Progenitor cell of endocrine pancreas (in vitro differentiated cells): ENCODE measurements around the gene NCR1. TPM values are rescaled to one million over a fixed set of nuclear protein-coding genes. Genes with fewer than 3 reads are reported as not detected.
"Not testable (repeated sequence)": the region's sequence is repeated elsewhere in the genome, so short reads cannot be mapped to it uniquely, and the experiment has no call there.

Experiments
- DNase-seq: peaks from one replicate; pipeline ENCODE4 v3.0.0; 2021; ENCODE audit warnings: low spot score; ENCODE audit not compliant: unreplicated experiment
- H3K27ac Mint-ChIP-seq: 2 replicates; pipeline ENCODE4 v1.8.0; 2021; ENCODE audit warnings: mild to moderate bottlenecking, moderate library complexity, mixed read lengths
- H3K27me3 Mint-ChIP-seq: 2 replicates; pipeline ENCODE4 v1.8.0; 2021; ENCODE audit warnings: mixed read lengths
- H3K36me3 Mint-ChIP-seq: 2 replicates; pipeline ENCODE4 v1.8.0; 2022; ENCODE audit warnings: mixed read lengths; ENCODE audit not compliant: insufficient read depth
- H3K4me1 Mint-ChIP-seq: 2 replicates; pipeline ENCODE4 v1.8.0; 2021; ENCODE audit warnings: low read depth, mixed read lengths
- H3K4me3 Mint-ChIP-seq: 2 replicates; pipeline ENCODE4 v1.8.0; 2021; ENCODE audit warnings: low read depth, mild to moderate bottlenecking, moderate library complexity, mixed read lengths
- H3K9me3 Mint-ChIP-seq: 2 replicates; pipeline ENCODE4 v1.8.0; 2021; ENCODE audit warnings: low read depth, mixed read lengths
- total RNA-seq: library from RNA; stranded (reverse); gene quantifications from 2 replicates; pipeline ENCODE4 v1.2.1, GENCODE V29; 2021
- TF ChIP-seq, protein P1 (sequence below): fragments of 200-600 bp; sonication (generic); IDR thresholded peaks from one replicate; pipeline ENCODE4 v1.5.0; 2021; ENCODE audit warnings: antibody characterized with exemption, mild to moderate bottlenecking; ENCODE audit not compliant: unreplicated experiment

NCR1 gene
- total RNA-seq, 1 donor from 2014 or later = not detected

DNA sequence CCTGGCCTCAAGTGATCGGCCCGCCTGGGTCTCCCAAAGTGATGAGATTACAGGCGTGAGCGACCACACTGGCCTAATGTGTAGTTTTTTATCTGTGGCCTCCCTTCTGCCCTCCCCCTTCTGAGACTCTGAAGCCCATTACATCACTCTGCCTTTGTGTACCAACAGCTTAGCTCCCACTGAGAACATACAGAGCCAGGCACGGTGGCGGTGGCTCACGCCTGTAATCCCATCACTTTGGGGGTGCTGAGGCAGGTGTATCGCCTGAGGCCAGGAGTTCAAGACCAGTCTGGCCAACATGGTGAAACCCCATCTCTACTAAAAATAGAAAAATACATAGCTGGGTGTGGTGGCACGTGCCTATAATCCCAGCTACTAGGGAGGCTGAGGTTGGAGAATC lies 12.6 kb downstream of the NCR1 start:
- H3K4me3 Mint-ChIP-seq = no peak overlapping the region
- H3K27ac Mint-ChIP-seq = no peak overlapping the region
- no peaks in the 10 kb centered on the region for H3K9me3 Mint-ChIP-seq
- H3K4me1 Mint-ChIP-seq = no peaks in the 10 kb centered on the region
- TF ChIP-seq, protein P1, sequence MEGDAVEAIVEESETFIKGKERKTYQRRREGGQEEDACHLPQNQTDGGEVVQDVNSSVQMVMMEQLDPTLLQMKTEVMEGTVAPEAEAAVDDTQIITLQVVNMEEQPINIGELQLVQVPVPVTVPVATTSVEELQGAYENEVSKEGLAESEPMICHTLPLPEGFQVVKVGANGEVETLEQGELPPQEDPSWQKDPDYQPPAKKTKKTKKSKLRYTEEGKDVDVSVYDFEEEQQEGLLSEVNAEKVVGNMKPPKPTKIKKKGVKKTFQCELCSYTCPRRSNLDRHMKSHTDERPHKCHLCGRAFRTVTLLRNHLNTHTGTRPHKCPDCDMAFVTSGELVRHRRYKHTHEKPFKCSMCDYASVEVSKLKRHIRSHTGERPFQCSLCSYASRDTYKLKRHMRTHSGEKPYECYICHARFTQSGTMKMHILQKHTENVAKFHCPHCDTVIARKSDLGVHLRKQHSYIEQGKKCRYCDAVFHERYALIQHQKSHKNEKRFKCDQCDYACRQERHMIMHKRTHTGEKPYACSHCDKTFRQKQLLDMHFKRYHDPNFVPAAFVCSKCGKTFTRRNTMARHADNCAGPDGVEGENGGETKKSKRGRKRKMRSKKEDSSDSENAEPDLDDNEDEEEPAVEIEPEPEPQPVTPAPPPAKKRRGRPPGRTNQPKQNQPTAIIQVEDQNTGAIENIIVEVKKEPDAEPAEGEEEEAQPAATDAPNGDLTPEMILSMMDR = no peak
- H3K27me3 Mint-ChIP-seq = no peaks in the 10 kb centered on the region
- H3K36me3 Mint-ChIP-seq = no peaks in the 10 kb centered on the region
- no peak for DNase-seq

DNA sequence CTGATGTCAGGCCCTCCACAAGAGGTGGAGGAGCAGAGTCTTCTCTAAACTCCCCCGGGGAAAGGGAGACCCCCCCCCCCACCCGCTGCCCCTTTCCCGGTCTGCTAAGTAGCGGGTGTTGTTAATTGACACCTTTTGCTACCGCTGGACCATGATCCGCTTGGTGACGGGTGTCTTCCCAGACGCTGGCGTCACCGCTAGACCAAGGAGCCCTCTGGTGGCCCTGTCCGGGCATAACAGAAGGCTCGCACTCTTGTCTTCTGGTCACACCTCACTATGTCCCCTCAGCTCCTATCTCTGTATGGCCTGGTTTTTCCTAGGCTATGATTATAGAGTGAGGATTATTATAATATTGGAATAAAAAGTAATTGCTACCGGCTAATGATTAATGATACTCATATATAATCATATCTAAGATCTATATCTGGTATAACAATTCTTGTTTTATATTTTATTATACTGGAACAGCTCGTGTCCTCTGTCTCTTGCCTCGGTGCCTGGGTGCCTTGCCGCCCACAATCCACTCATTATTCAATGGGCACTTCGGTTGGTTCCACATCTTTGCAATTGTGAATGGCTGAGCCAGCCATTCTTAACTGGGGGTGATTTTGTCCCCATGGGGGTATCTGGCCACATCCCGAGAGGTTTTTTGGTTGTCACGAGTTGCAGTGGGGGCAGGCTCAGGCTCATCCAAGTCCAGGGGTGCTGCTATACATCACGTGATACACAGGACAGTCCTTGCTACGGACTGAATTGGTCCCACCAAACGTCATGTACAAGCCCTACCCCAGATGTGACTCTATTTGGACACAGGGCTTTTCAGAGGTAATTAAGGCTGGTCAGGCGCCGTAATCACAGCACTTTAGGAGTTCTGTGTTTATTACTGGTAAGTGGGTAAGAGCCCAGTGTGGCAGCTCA lies 14.0 kb downstream of the NCR1 start:
- not testable (repeated sequence) for H3K27ac Mint-ChIP-seq, H3K9me3 Mint-ChIP-seq, H3K4me1 Mint-ChIP-seq, H3K27me3 Mint-ChIP-seq, H3K4me3 Mint-ChIP-seq, DNase-seq, H3K36me3 Mint-ChIP-seq
- TF ChIP-seq, protein P1 = peak; percentile 54

DNA sequence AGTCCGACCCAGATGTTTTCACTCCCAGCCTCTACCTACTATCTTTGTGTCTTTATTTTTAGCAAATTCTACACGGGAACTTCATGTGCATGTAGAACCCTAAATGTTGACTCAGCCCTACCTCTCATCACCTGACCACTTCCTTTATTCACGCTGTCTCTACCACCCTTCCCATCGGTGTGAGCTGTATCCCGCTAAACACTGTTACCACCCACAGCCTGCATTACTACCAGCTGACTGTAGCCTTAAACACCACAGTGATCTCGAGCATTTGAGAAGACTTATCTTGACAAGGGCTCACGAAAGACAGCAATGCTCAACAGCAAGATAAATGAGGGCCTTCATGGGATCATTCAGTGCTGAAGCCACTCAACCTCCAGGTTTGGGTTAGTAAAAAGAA lies 15.1 kb downstream of the NCR1 start:
- no peaks in the 10 kb centered on the region for H3K36me3 Mint-ChIP-seq
- DNase-seq = no peak
- H3K4me1 Mint-ChIP-seq = no peaks in the 10 kb centered on the region
- H3K27ac Mint-ChIP-seq = no peak overlapping the region
- no peaks in the 10 kb centered on the region for H3K27me3 Mint-ChIP-seq
- H3K9me3 Mint-ChIP-seq = no peaks in the 10 kb centered on the region
- TF ChIP-seq, protein P1 = no peak
- H3K4me3 Mint-ChIP-seq = no peak overlapping the region

DNA sequence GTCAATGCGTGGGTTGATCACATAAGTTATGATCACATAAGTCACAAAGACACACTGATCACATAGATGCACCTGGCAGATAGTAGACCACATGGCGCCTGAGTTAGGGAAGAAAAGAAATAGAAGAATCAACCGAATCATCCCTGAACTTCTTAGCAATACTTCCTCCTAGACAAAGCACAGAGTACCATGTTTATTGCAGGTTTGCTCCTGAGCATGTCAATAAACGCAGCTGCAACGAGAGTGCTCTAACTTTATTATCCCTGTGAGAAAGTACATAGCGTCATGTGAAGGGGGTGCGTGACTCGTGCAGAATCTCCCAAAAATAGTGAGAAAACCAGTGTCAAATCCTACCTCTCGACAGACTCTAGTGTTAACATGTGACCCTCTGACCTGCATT lies 17.3 kb downstream of the NCR1 start:
- no peak overlapping the region for H3K27ac Mint-ChIP-seq
- H3K4me1 Mint-ChIP-seq = no peaks in the 10 kb centered on the region
- H3K27me3 Mint-ChIP-seq = no peaks in the 10 kb centered on the region
- DNase-seq = no peak
- H3K9me3 Mint-ChIP-seq = peaks cover 3% of the 10 kb centered on the region
- no peaks in the 10 kb centered on the region for H3K36me3 Mint-ChIP-seq
- TF ChIP-seq, protein P1 = no peak
- H3K4me3 Mint-ChIP-seq = no peak overlapping the region

DNA sequence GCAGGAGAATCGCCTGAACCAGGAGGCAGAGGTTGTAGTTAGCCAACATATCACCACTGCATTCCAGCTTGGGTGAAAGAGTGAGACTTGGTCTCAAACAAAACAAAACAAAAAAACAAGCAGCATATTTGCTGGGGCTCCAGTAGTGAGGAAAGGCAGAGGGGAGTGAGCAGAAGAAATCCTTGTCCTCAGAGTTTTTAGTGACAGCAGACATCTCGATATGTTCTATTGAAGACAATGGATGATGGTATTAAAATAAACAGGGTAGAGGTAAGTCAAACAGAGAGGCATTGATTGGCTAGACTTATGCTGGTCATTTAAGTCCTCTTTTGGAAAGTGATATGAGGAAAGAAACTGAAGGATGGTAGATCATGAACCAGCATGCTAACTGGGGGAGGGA lies 22.4 kb downstream of the NCR1 start:
- no peaks in the 10 kb centered on the region for H3K4me1 Mint-ChIP-seq
- no peak overlapping the region for H3K4me3 Mint-ChIP-seq
- TF ChIP-seq, protein P1 = no peak
- H3K9me3 Mint-ChIP-seq = peaks cover 6% of the 10 kb centered on the region
- no peak for DNase-seq
- no peaks in the 10 kb centered on the region for H3K27me3 Mint-ChIP-seq
- H3K36me3 Mint-ChIP-seq = peaks cover 1% of the 10 kb centered on the region
- no peak overlapping the region for H3K27ac Mint-ChIP-seq
